Esophagus muscularis mucosa (tissue), 4 donors: ENCODE results near the gene USP15. TPM values are rescaled to one million over a fixed set of nuclear protein-coding genes. Genes with fewer than 3 reads are reported as not detected.

Source experiments
- DNase-seq: peaks from one replicate; pipeline ENCODE4 v3.0.0-alpha.2; 2017; ENCODE audit errors: extremely low spot score
- H3K27ac ChIP-seq, 4 donors: fragments of 200-600 bp; sonication (generic); replicated peaks in 1 of 4; 1 replicate in 3 of 4; 2 replicates in 1 of 4; pipeline ENCODE4 v1.5.1; 2016 to 2019; ENCODE audit warnings: mild to moderate bottlenecking in 1 of 4
- H3K27me3 ChIP-seq, 4 donors: fragments of 200-600 bp; sonication (generic); one replicate each; pipeline versions ENCODE4 v1.5.1 to v1.6.0; 2016 to 2019
- H3K36me3 ChIP-seq, 4 donors: fragments of 200-600 bp; sonication (generic); one replicate each; pipeline ENCODE4 v1.5.1; 2016 to 2019
- H3K4me1 ChIP-seq, 4 donors: fragments of 200-600 bp; sonication (generic); one replicate each; pipeline ENCODE4 v1.5.1; 2016 to 2019
- H3K4me3 ChIP-seq, 4 donors: fragments of 200-600 bp; sonication (generic); 1 replicate in 2 of 4; 2 replicates in 2 of 4; pipeline ENCODE4 v1.5.1; 2016 to 2019; ENCODE audit warnings: mild to moderate bottlenecking in 4 of 4, moderate library complexity in 1 of 4
- H3K9me3 ChIP-seq, 4 donors: fragments of 200-600 bp; sonication (generic); 1 replicate in 3 of 4; 2 replicates in 1 of 4; pipeline ENCODE4 v1.5.1; 2016 to 2019
- EP300 ChIP-seq: sonication (generic); formaldehyde crosslinking; IDR thresholded peaks from one replicate; pipeline ENCODE4 v1.6.1; 2017; ENCODE audit warnings: antibody characterized with exemption
- POLR2A ChIP-seq: fragments of 450-650 bp; IDR thresholded peaks from one replicate; pipeline ENCODE4 v1.6.1; 2017; ENCODE audit warnings: antibody characterized with exemption, moderate library complexity, mild to moderate bottlenecking, low read depth
- POLR2AphosphoS5 ChIP-seq, 2 donors: sonication (generic); formaldehyde crosslinking; IDR thresholded peaks; one replicate each; pipeline ENCODE4 v1.6.1; 2017; ENCODE audit warnings: antibody characterized with exemption in 2 of 2
- WGBS: methylation state at CpG from one replicate; pipeline ENCODE4 v1.1.5; 2018; 5-methylcytosine and 5-hydroxymethylcytosine counted together
- intact Hi-C: fragments of 100-400 bp; cut with DNase I; formaldehyde crosslinking; loops from one replicate; pipeline ENCODE4 v1.15.1; 2023
- total RNA-seq, 4 donors: library from RNA; depleted of rRNA; stranded (reverse); fragments of >200 nt; gene quantifications; one replicate each; pipeline versions ENCODE4 v1.1.0 to v1.2.1, GENCODE V29; 2016
- TF ChIP-seq, protein P1 (sequence below), 3 experiments: fragments of 200-600 bp in 2 of 3; fragments of 450-650 bp in 1 of 3; sonication (generic) in 2 of 3; IDR thresholded peaks; one replicate each; pipeline ENCODE4 v1.5.1; 2017 to 2019; ENCODE audit warnings: antibody characterized with exemption in 3 of 3, mild to moderate bottlenecking in 2 of 3, moderate library complexity in 1 of 3

Gene USP15
- total RNA-seq, 4 donors from 2014 or later, result 38.0 to 78.5 (median 49.9) TPM

DNA sequence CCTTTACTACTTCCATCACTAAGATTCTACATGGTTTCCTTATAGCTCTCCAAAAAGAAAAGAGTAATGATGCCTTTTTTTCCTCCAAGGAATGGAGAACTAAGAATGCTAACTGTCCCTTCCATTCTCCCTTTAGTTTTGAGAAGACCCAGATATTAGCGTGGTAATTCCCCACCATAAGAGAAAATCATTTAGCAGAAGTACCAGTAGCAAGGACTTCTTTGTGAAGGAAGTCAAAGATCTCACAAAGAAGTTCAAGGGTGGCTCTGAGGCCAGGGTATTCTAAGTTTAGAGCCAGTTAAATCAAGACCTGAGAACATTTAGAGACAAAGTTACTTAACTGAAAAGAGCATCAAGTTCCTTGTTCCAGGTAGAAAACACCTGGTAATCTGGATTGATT lies 7.3 kb downstream of the USP15 start:
- no peak overlapping the region for H3K4me3 ChIP-seq
- DNase-seq, result no peak
- no peak overlapping the region for H3K27ac ChIP-seq
- H3K36me3 ChIP-seq, result no peaks in the 10 kb centered on the region
- 70% methylated on average over 1 of the region's 1 CpG for WGBS
- H3K27me3 ChIP-seq, result no peaks in the 10 kb centered on the region
- no peaks in the 10 kb centered on the region for H3K9me3 ChIP-seq
- H3K4me1 ChIP-seq, result peaks cover 46 to 91% (median 83%) of the 10 kb centered on the region in 4 donors
- TF ChIP-seq POLR2AphosphoS5 (IDR thresholded peaks at IDR 0.05), result no peak
- TF ChIP-seq, protein P1, sequence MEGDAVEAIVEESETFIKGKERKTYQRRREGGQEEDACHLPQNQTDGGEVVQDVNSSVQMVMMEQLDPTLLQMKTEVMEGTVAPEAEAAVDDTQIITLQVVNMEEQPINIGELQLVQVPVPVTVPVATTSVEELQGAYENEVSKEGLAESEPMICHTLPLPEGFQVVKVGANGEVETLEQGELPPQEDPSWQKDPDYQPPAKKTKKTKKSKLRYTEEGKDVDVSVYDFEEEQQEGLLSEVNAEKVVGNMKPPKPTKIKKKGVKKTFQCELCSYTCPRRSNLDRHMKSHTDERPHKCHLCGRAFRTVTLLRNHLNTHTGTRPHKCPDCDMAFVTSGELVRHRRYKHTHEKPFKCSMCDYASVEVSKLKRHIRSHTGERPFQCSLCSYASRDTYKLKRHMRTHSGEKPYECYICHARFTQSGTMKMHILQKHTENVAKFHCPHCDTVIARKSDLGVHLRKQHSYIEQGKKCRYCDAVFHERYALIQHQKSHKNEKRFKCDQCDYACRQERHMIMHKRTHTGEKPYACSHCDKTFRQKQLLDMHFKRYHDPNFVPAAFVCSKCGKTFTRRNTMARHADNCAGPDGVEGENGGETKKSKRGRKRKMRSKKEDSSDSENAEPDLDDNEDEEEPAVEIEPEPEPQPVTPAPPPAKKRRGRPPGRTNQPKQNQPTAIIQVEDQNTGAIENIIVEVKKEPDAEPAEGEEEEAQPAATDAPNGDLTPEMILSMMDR (IDR thresholded peaks at IDR 0.05), result no peak
- TF ChIP-seq EP300, result no peak
- no peak for TF ChIP-seq POLR2A
- intact Hi-C loops, result loop anchor here (10.0 kb wide), 1 partner anchor 117 kb away; no protein-coding TSS in a partner anchor

DNA sequence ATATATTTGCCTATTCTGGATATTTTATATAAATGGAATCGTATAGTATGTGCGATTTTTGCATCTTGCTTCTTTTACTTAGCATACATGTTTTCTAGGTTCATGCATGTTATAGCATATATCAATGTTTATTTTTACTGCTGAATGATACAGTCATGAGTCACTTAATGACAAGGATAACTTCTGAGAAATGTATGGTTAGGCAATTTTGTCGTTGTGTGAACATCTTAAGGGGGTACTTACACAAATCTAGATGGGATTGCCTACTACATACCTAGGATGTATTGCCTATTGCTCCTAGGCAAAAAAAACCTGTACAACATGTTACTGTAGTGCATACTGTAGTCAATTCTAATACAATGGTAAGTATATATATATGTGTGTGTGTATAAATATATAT lies 8.8 kb downstream of the USP15 start:
- H3K36me3 ChIP-seq, result no peaks in the 10 kb centered on the region
- no peaks in the 10 kb centered on the region for H3K27me3 ChIP-seq
- intact Hi-C loops, result loop anchor here (10.0 kb wide), 1 partner anchor 116 kb away; no protein-coding TSS in a partner anchor
- DNase-seq, result no peak
- no peaks in the 10 kb centered on the region for H3K9me3 ChIP-seq
- no peak overlapping the region for H3K4me3 ChIP-seq
- WGBS, result 82% methylated on average over 3 of the region's 3 CpGs
- H3K27ac ChIP-seq, result no peak overlapping the region
- TF ChIP-seq POLR2A (no peak), POLR2AphosphoS5 (IDR thresholded peaks at IDR 0.05) (no peak), EP300 (no peak)
- TF ChIP-seq, protein P1 (IDR thresholded peaks at IDR 0.05), result no peak
- peaks cover 49 to 90% (median 83%) of the 10 kb centered on the region in 4 donors for H3K4me1 ChIP-seq

DNA sequence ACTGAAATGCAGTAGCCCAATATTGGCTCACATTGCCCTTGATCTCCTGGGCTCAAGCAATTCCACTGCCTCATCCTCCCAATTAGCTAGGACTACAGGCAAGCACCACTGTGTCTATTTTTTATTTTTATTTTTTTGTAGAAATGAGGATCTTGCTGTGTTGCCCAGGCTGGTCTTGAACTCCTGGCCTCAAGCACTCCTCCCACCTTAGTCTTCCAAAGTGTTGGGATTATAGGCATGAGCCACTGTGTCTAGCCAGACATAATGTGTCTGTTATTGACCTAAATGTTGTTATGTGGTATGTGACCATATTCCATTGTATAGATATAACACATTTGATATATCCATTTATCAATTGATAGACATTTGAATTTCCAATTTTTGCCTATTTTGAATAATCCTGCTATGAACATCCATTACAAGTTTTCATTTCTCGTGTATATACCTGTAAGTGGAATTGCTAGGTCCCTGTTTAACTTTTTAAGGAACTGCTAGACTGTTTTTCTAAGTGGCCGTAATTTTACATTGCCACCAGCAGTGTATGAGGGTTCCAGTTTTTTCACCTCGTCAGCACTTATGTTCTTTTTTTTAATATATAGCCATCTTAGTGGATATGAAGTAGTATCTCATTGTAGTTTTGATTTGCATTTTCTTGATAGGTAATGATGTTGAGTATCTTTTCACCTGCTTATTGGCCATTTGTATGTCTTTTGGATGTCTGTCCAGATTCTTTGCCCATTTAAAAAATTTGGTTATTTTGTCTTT lies 9.4 kb downstream of the USP15 start:
- DNase-seq, result no peak
- H3K27me3 ChIP-seq, result no peaks in the 10 kb centered on the region
- 87% methylated on average over 3 of the region's 3 CpGs for WGBS
- TF ChIP-seq POLR2AphosphoS5 (IDR thresholded peaks at IDR 0.05) (no peak), POLR2A (no peak), EP300 (no peak)
- TF ChIP-seq, protein P1 (IDR thresholded peaks at IDR 0.05), result no peak
- intact Hi-C loops, result loop anchor here (10.0 kb wide), 1 partner anchor 115 kb away; no protein-coding TSS in a partner anchor
- peaks cover 48 to 90% (median 83%) of the 10 kb centered on the region in 4 donors for H3K4me1 ChIP-seq
- no peaks in the 10 kb centered on the region for H3K9me3 ChIP-seq
- H3K4me3 ChIP-seq, result no peak overlapping the region
- no peaks in the 10 kb centered on the region for H3K36me3 ChIP-seq
- H3K27ac ChIP-seq, result no peak overlapping the region

DNA sequence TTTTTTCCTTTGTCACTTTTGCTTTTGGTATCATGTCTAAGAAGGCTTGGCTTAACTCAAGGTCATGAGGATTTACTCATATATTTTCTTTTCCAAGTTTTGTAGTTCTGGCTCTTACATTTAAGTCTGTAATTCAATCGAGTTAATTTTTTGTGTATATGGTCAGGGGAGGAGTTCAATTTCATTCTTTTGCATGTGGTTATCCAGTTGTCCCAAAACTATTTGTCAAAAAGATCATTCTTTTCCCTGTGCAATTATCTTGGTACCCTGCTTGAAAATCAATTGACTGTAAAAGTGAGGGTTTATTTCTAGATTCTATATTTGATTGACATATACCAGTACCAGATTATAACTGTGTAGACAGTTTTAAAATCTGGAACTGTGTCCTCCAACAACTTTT lies 10.2 kb downstream of the USP15 start:
- Histone ChIP-seq H3K4me1 (peaks cover 47 to 90% (median 83%) of the 10 kb centered on the region in 4 donors), H3K27ac (no peak overlapping the region), H3K36me3 (no peaks in the 10 kb centered on the region), H3K27me3 (no peaks in the 10 kb centered on the region), H3K4me3 (no peak overlapping the region), H3K9me3 (no peaks in the 10 kb centered on the region)
- TF ChIP-seq POLR2AphosphoS5 (IDR thresholded peaks at IDR 0.05), result no peak
- TF ChIP-seq POLR2A, result no peak
- no peak for TF ChIP-seq EP300
- TF ChIP-seq, protein P1 (IDR thresholded peaks at IDR 0.05), result no peak
- intact Hi-C loops, result no loop called here
- 29% methylated on average over 1 of the region's 1 CpG for WGBS
- no peak for DNase-seq
